CD4-positive, alpha-beta T cell (primary cell): Measurements from ENCODE around the gene PTPRD. TPM values are rescaled to one million over a fixed set of nuclear protein-coding genes. Genes with fewer than 3 reads are reported as not detected.

ENCODE experiments used
- ATAC-seq: fragments of 200-7000 bp; cut with Tn5 transposase; one replicate; pipeline ENCODE4 v1.10.0; 2022; ENCODE audit warnings: mild to moderate bottlenecking; ENCODE audit not compliant: poor library complexity
- CTCF ChIA-PET: fragments of 350-600 bp; sonication (Branson Sonifier 250); formaldehyde crosslinking; loops from one replicate; lab custom pipeline; 2021; ENCODE audit warnings: antibody characterized with exemption, inconsistent platforms; lab: Charles Lee
- POLR2A ChIA-PET: fragments of 350-600 bp; sonication (Branson Sonifier 250); formaldehyde crosslinking; loops from one replicate; lab custom pipeline; 2021; ENCODE audit warnings: antibody characterized with exemption, inconsistent platforms; lab: Charles Lee
- DNase-seq, 14 experiments: peaks; one replicate each; pipeline ENCODE4 v3.0.0-alpha.2; 2013 to 2020; ENCODE audit warnings: mixed read lengths in 2 of 14
- H3K27ac ChIP-seq, 2 donors: one replicate each; pipeline versions ENCODE4 v1.5.1 to v1.7.0; 2013; ENCODE audit warnings: low read length in 2 of 2, low read depth in 1 of 2, mild to moderate bottlenecking in 1 of 2
- H3K27me3 ChIP-seq, 2 experiments: 1 replicate in 1 of 2; 2 replicates in 1 of 2; pipeline versions ENCODE4 v1.6.1 to v1.7.0; 2013; ENCODE audit warnings: low read length in 2 of 2, control low read depth in 1 of 2, mild to moderate bottlenecking in 1 of 2, moderate library complexity in 1 of 2; ENCODE audit not compliant: insufficient read depth in 2 of 2, control insufficient read depth in 1 of 2
- H3K36me3 ChIP-seq: one replicate; pipeline ENCODE4 v1.6.1; 2013; ENCODE audit warnings: low read length, control low read depth; ENCODE audit not compliant: insufficient read depth
- H3K4me1 ChIP-seq: one replicate; pipeline ENCODE4 v1.6.1; 2013; ENCODE audit warnings: low read length, control low read depth; ENCODE audit not compliant: insufficient read depth
- H3K4me3 ChIP-seq: one replicate; pipeline ENCODE4 v1.5.1; 2013; ENCODE audit warnings: mild to moderate bottlenecking, low read length, moderate library complexity
- H3K9me3 ChIP-seq, 2 experiments: 1 replicate in 1 of 2; 2 replicates in 1 of 2; pipeline versions ENCODE4 v1.6.1 to v1.7.0; 2013; ENCODE audit warnings: low read length in 2 of 2, mild to moderate bottlenecking in 2 of 2, control low read depth in 1 of 2, moderate library complexity in 1 of 2; ENCODE audit not compliant: control insufficient read depth in 1 of 2, insufficient read depth in 1 of 2
- H3K27ac Mint-ChIP-seq: one replicate; pipeline ENCODE4 v1.8.0; 2020; ENCODE audit warnings: mixed read lengths
- H3K27me3 Mint-ChIP-seq: one replicate; pipeline ENCODE4 v1.8.0; 2021; ENCODE audit warnings: mixed read lengths
- H3K36me3 Mint-ChIP-seq: one replicate; pipeline ENCODE4 v1.8.0; 2021; ENCODE audit warnings: low read depth, mixed read lengths
- H3K4me1 Mint-ChIP-seq: one replicate; pipeline ENCODE4 v1.8.0; 2021; ENCODE audit warnings: low read depth, mixed read lengths
- H3K4me3 Mint-ChIP-seq: one replicate; pipeline ENCODE4 v1.8.0; 2020; ENCODE audit warnings: mild to moderate bottlenecking, mixed read lengths
- H3K9me3 Mint-ChIP-seq: one replicate; pipeline ENCODE4 v1.8.0; 2020; ENCODE audit warnings: mixed read lengths
- CTCF ChIP-seq: fragments of 200-600 bp; IDR thresholded peaks from one replicate; pipeline ENCODE4 v1.8.0; 2022; ENCODE audit warnings: antibody characterized with exemption, mild to moderate bottlenecking
- intact Hi-C, 2 experiments: fragments of 100-400 bp; cut with DNase I in 1 of 2; cut with micrococcal nuclease in 1 of 2; formaldehyde crosslinking; loops; one replicate each; pipeline versions ENCODE4 v1.15.1 to v1.9.0; 2023 to 2025; cut with DNase I, micrococcal nuclease
- total RNA-seq, 174 experiments: library from RNA in 2 of 174; stranded (reverse) in 2 of 174; gene quantifications; one replicate each; pipeline ENCODE4 v1.2.3 and lab custom pipeline; 2021 to 2026

The PTPRD gene
- total RNA-seq, 2 experiments from 2014 or later, result not detected

DNA sequence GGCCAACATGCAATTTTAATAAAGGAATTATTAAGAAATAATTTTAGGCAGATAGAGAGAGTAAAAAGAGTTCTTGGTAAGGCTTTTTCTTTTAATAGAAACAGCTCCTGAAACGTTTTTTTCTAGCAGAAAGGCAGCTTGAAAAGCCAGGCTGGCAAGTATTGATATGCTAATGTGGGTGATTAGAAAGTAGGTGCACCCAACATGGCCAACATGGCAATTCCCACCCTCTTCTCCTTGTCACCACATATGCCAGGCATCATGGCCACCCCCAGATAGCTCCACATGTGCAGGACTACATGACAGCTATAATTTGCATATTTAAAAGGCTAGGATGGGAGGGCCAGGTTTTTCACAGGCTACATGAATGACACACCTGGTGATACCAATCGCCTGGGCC lies 615.2 kb downstream of the PTPRD start:
- H3K9me3 ChIP-seq, result no peaks in the 10 kb centered on the region
- Mint-ChIP-seq H3K4me3 (no peak overlapping the region), H3K27ac (no peak overlapping the region), H3K27me3 (no peaks in the 10 kb centered on the region), H3K36me3 (no peaks in the 10 kb centered on the region), H3K9me3 (peaks cover 2% of the 10 kb centered on the region), H3K4me1 (no peaks in the 10 kb centered on the region)
- H3K4me3 ChIP-seq, result no peak overlapping the region
- no peak for ATAC-seq
- no peak overlapping the region for H3K27ac ChIP-seq
- no peaks in the 10 kb centered on the region for H3K27me3 ChIP-seq
- intact Hi-C loops, result no loop called here
- ChIA-PET POLR2A (no interaction called here), CTCF (no interaction called here)
- TF ChIP-seq CTCF, result no peak
- H3K4me1 ChIP-seq, result no peaks in the 10 kb centered on the region
- DNase-seq, result no peak
- H3K36me3 ChIP-seq, result no peaks in the 10 kb centered on the region

GRCh38 chr9:9996259-9996658 lies 616.5 kb downstream of the PTPRD start:
- no peaks in the 10 kb centered on the region for H3K27me3 ChIP-seq
- no peak overlapping the region for H3K4me3 ChIP-seq
- H3K36me3 ChIP-seq, result no peaks in the 10 kb centered on the region
- H3K4me1 ChIP-seq, result no peaks in the 10 kb centered on the region
- Mint-ChIP-seq H3K4me1 (no peaks in the 10 kb centered on the region), H3K9me3 (peaks cover 2% of the 10 kb centered on the region), H3K4me3 (no peak overlapping the region), H3K27ac (no peak overlapping the region), H3K36me3 (no peaks in the 10 kb centered on the region), H3K27me3 (no peaks in the 10 kb centered on the region)
- intact Hi-C loops, result no loop called here
- no peak for DNase-seq
- no peak overlapping the region for H3K27ac ChIP-seq
- ChIA-PET POLR2A (interaction anchor here (0.9 kb wide), 1 partner anchor 11 kb away, joined by 4 read pairs; no protein-coding TSS in a partner anchor), CTCF (no interaction called here)
- ATAC-seq, result no peak
- TF ChIP-seq CTCF, result no peak
- no peaks in the 10 kb centered on the region for H3K9me3 ChIP-seq

DNA sequence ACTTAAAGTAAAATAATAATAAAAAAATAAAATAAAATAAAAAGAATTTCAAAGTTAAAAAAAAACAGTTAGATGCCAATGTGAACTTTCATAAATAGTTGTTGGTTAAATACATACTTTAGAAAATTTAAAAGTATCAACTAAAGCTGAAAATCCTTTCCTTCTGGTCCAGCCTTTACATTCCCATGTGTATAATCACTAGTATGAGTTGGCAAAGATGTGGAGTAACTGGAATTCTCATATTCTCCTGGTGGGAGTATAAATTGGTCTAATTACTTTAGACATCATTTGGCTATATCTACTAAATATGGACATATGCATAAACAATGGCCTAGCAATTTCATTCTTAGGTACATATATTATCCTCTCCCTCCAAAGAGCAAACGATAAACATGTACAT lies 619.9 kb downstream of the PTPRD start:
- no peak overlapping the region for H3K27ac Mint-ChIP-seq
- H3K4me3 ChIP-seq, result no peak overlapping the region
- H3K4me1 ChIP-seq, result no peaks in the 10 kb centered on the region
- H3K27me3 ChIP-seq, result no peaks in the 10 kb centered on the region
- peaks cover 0 to 8% of the 10 kb centered on the region in 2 experiments for H3K9me3 ChIP-seq
- intact Hi-C loops, result no loop called here
- H3K36me3 ChIP-seq, result no peaks in the 10 kb centered on the region
- no peak for DNase-seq
- no peaks in the 10 kb centered on the region for H3K4me1 Mint-ChIP-seq
- no peaks in the 10 kb centered on the region for H3K9me3 Mint-ChIP-seq
- no peak for TF ChIP-seq CTCF
- H3K4me3 Mint-ChIP-seq, result no peak overlapping the region
- H3K36me3 Mint-ChIP-seq, result no peaks in the 10 kb centered on the region
- no peak overlapping the region for H3K27ac ChIP-seq
- ChIA-PET POLR2A (no interaction called here), CTCF (no interaction called here)
- no peaks in the 10 kb centered on the region for H3K27me3 Mint-ChIP-seq
- no peak for ATAC-seq
